Thoracic aorta (tissue), 2 donors: Measurements from ENCODE around the gene NEU4. TPM values are rescaled to one million over a fixed set of nuclear protein-coding genes. Genes with fewer than 3 reads are reported as not detected.
"Not testable (repeated sequence)": the region's sequence is repeated elsewhere in the genome, so short reads cannot be mapped to it uniquely, and the experiment has no call there.

ENCODE experiments used
- ATAC-seq: fragments of 150-250 bp; one replicate; pipeline ENCODE4 v1.8.0; 2017; ENCODE audit warnings: low read depth; ENCODE audit not compliant: insufficient number of reproducible peaks, low FRiP score
- DNase-seq: peaks from one replicate; pipeline ENCODE4 v3.0.0-alpha.2; 2020; ENCODE audit warnings: low spot score
- H3K27ac ChIP-seq, 2 donors: fragments of 200-600 bp; sonication (generic); 1 replicate in 1 of 2; 2 replicates in 1 of 2; pipeline ENCODE4 v1.5.1; 2016; ENCODE audit warnings: mild to moderate bottlenecking in 2 of 2, moderate library complexity in 2 of 2
- H3K27me3 ChIP-seq: fragments of 200-600 bp; sonication (generic); replicated peaks from 2 replicates; pipeline ENCODE4 v1.6.0; 2016; ENCODE audit warnings: mild to moderate bottlenecking; ENCODE audit not compliant: insufficient read depth
- H3K36me3 ChIP-seq: fragments of 200-600 bp; sonication (generic); one replicate; pipeline ENCODE4 v1.5.1; 2016
- H3K4me1 ChIP-seq, 2 donors: fragments of 200-600 bp; sonication (generic); 1 replicate in 1 of 2; 2 replicates in 1 of 2; pipeline versions ENCODE4 v1.5.1 to v1.6.0; 2016; ENCODE audit warnings: low read depth in 2 of 2, mild to moderate bottlenecking in 1 of 2; ENCODE audit not compliant: control insufficient read depth in 1 of 2
- H3K4me3 ChIP-seq: fragments of 200-600 bp; sonication (generic); 2 replicates; pipeline ENCODE4 v1.5.1; 2016; ENCODE audit warnings: mild to moderate bottlenecking
- H3K9me3 ChIP-seq: fragments of 200-600 bp; sonication (generic); 2 replicates; pipeline ENCODE4 v1.5.1; 2016
- CTCF ChIP-seq: fragments of 200-600 bp; sonication (generic); IDR thresholded peaks from one replicate; pipeline ENCODE4 v1.5.1; 2019; ENCODE audit warnings: antibody characterized with exemption
- total RNA-seq, 2 donors: library from RNA; depleted of rRNA; stranded (reverse); fragments of >200 nt; gene quantifications; one replicate each; pipeline versions ENCODE4 v1.1.0 to v1.2.3, GENCODE V29; 2016

The NEU4 gene
- total RNA-seq, 2 donors from 2014 or later: 5.4 to 22.0 TPM

- no peak overlapping the region for H3K27ac ChIP-seq
- no peak for ATAC-seq
- DNase-seq: no peak
- H3K9me3 ChIP-seq: peaks cover 8% of the 10 kb centered on the region
- H3K27me3 ChIP-seq: no peaks in the 10 kb centered on the region
- no peak overlapping the region for H3K4me3 ChIP-seq
- no peak for TF ChIP-seq CTCF
- no peaks in the 10 kb centered on the region for H3K4me1 ChIP-seq
- no peaks in the 10 kb centered on the region for H3K36me3 ChIP-seq
Observed at GRCh38 chr2:241827394-241827793, 18.4 kb downstream of the NEU4 start.

DNA sequence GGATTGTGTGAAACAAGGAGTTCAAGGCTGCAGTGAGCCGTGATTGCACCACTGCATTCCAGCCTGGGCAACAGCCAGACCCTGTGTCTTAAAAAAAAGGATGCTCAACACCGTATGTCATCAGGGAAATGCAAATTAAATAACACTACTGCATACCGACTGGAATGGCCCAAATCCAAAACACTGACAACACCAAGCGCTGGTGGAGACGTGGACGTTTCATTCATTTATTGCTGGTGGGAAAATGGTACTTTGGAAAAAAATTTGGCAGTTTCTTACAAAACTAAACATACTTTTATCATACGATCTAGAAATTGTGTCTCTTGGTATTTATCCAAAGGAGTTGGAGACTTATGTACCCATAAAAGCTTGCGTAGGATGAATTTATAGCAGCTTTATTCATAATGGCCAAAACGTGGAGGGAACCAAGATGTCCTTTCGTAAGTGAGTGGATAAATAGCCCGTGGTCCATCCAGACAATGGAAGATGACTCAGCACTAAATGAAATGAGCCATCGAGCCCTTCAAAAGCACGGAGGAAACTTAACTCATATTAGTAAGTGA is 24.2 kb downstream of the NEU4 start:
- no peak for DNase-seq
- Histone ChIP-seq H3K27me3 (no peaks in the 10 kb centered on the region), H3K4me1 (peaks cover 3 to 13% of the 10 kb centered on the region in 2 donors), H3K4me3 (peak overlapping the region; percentile 3), H3K9me3 (no peaks in the 10 kb centered on the region), H3K27ac (no peak overlapping the region), H3K36me3 (no peaks in the 10 kb centered on the region)
- TF ChIP-seq CTCF: no peak
- no peak for ATAC-seq

DNA sequence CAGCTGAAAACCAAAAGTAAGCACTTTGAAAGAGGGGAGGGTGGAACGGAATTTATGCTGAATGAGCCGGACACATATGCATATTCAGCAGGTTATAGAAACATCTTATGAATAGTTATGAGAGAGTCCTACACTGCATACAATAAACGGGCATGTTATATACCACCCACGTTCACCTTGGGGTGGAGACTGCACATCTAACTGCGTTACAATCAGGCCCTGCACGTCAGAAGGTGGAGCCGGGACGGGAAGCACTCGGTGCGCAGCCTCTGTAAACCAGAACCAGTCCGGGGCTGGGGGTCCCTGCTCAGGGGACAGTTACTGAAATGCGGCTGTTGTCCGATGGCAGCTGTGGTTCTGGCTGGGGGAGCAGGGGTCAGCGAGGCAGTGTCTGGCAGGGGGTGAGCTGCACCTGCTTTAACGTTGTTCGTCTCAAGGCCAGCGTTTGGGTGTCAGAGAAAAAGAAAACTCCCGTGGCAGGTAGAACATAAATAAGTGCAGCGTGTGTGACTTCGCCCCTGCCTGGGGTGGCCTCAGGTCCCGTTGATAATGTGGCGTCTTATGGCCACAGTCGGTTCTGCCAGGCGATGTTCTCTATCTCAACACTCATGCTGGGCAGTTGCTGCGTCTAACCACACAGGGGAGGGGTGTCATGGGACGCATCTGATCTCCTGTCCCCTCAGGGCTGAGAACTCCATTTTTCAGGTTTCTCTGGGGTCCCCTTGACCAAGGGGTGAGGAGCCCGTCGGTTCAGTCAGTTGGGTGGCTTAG is 24.9 kb downstream of the NEU4 start:
- Histone ChIP-seq H3K4me3 (peak overlapping the region; percentile 3), H3K4me1 (peaks cover 3 to 13% of the 10 kb centered on the region in 2 donors)
- ATAC-seq, H3K27me3 ChIP-seq, H3K27ac ChIP-seq, H3K36me3 ChIP-seq, DNase-seq, H3K9me3 ChIP-seq: not testable (repeated sequence)

DNA sequence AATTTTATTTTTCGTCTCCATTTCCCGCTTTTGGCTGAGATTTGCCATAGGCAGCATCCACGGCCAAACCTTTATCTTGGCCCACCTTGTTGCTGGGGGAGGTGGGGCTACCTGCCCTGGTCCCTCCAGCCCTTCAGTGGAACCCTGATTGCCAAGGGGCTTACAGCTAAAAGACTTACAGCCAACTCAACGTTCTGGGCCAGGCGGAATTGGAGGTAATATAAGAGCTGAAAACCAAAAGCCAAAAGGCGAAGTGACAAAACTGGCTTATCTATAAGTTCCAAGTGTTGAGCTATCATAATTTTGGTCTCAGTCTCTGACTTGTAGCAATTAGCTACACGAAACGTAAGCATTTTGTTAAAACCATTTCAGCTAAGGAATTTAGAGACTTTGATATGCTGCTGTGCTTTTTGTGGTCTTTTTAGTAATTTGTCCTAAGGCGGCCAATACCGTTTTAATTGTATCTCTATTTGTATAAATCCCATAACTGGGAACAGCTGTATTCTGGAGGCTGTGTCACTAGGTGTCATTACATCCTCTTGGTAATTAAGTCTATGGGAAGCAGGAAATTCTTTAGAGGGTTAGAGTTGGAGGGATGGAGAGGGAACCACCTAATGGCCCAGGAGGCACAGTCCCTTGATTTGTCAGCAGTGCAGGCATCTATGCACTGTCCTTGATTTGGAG is 25.7 kb downstream of the NEU4 start:
- Histone ChIP-seq H3K27ac (no peak overlapping the region), H3K4me1 (peaks cover 3 to 13% of the 10 kb centered on the region in 2 donors), H3K36me3 (no peaks in the 10 kb centered on the region), H3K9me3 (no peaks in the 10 kb centered on the region), H3K27me3 (no peaks in the 10 kb centered on the region), H3K4me3 (no peak overlapping the region)
- TF ChIP-seq CTCF: no peak
- DNase-seq: no peak
- no peak for ATAC-seq

DNA sequence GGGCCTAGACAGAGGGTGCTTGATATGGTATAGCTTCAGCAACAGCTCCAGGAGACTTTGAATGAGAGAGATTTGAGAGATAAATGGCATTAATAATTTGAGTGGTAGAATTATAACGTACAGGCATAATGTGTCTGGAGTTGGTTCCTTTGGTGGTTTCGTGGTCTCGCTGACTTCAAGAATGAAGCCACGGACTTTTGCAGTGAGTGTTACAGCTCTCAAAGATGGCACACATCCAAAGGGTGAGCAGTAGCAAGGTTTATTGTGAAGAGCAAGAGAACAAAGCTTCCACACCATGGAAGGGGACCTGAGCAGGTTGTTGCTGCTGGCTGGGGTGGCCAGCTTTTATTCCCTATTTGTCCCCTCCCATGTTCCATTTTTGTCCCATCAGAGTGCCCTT is 26.6 kb downstream of the NEU4 start:
- no peak overlapping the region for H3K27ac ChIP-seq
- H3K4me3 ChIP-seq: no peak overlapping the region
- H3K4me1 ChIP-seq: peaks cover 3 to 13% of the 10 kb centered on the region in 2 donors
- ATAC-seq (no peak), DNase-seq (no peak)
- no peaks in the 10 kb centered on the region for H3K36me3 ChIP-seq
- TF ChIP-seq CTCF: no peak
- H3K27me3 ChIP-seq: no peaks in the 10 kb centered on the region
- no peaks in the 10 kb centered on the region for H3K9me3 ChIP-seq
